ENCODE data around the gene ADCY3.
"Not testable (repeated sequence)": the region's sequence is repeated elsewhere in the genome, so short reads cannot be mapped to it uniquely, and the experiment has no call there.

Gene ADCY3

GRCh38 chr2:24842081-24843050, 77.7 kb downstream of the ADCY3 start:
- no peak for DNase-seq

GRCh38 chr2:24840962-24841945, 78.8 kb downstream of the ADCY3 start:
- DNase-seq: no peak

- DNase-seq: no peak
Measured at GRCh38 chr2:24840164-24840869, 79.7 kb downstream of the ADCY3 start.

- no peak for DNase-seq
Measured at GRCh38 chr2:24839729-24840128, 80.3 kb downstream of the ADCY3 start.

- no peak for DNase-seq
Measured at GRCh38 chr2:24838541-24838940, 81.5 kb downstream of the ADCY3 start.

DNA sequence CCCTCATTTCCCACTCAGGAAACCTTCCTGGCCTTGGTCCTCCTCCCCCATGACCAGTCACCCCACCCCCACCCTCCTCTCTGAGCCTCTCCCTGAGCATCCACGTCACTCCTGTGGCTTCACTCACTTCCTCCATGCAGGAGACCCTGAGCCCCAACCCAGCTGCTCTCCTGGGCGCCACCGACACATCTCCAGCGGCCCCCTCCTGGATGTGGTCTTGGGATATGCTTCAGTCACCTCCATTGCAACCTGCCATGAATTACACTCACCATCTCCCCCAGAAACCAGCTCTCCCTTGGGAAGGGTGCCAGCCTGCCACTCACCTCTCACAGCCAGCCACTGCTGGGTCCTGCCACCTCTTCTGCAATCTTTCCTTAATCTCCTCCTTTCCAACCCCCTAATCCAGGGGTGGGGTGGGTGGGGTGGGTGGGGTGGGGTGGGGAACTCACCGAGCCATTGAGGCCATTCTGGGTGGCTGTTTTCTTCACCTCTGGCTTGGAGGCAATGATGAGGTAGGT, 82.0 kb downstream of the ADCY3 start:
- DNase-seq: no peak

DNA sequence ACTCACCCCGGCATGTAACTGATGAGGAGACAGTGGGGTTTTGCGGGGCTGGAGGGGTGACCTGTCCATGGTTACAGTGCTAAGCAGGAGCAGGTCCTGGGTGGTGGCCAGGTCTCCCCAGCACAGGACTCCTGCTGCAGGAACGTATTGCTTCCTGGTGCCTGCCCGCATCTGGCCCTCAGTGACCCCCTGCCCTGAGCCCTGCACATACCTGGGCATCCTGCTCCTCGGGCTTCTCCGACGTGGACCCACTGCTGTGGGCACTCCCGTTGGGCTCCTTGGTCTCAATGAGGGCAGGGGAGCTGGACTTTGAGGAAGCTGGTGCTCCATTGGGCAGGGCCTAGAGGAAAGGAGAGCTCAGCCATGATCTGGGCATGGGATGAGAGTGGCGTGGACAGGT, 83.3 kb downstream of the ADCY3 start:
- DNase-seq: no peak

- no peak for DNase-seq
Measured at GRCh38 chr2:24836206-24836605, 83.8 kb downstream of the ADCY3 start.

- not testable (repeated sequence) for DNase-seq
Measured at GRCh38 chr2:24835411-24835810, 84.6 kb downstream of the ADCY3 start.

- no peak for DNase-seq
Measured at GRCh38 chr2:24834733-24835395, 85.2 kb downstream of the ADCY3 start.

GRCh38 chr2:24833821-24834732, 86.0 kb downstream of the ADCY3 start:
- DNase-seq: no peak

DNA sequence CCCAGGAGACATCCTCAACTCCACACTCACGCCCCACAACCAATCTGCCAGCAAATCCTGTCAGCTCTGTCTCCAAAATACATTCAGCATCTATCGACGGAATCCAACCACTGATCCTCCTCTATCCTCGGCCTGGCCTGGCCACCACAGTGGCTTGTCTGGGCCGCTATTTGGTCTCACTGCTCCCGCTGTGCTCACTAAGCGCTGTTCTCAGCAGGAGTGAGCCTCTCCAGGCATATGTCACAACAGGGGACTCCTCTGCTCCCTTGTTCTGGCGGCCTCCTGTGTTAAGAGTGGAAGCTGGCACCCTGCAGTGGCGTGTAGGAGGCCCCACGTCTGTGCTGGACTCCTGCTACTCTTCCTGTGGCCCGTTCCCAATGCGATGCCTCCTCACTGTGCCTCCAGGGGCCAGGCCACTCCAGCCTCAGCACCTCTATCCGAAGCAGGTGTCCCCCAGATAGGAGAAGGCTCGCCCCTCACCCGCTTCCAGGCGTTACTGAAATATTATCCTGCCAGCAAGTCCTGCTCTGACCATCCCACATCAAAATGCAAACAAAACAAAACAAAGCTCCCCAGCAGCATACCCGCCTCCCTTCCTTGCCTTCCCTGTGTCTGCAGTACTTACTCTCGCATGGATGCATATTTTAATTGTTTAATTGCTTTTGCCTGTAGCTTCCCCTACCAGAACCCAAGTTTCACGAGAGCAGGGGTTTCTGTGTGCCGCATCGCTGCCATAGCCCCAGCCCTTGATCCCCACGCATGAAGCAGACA, 86.9 kb downstream of the ADCY3 start:
- no peak for DNase-seq

GRCh38 chr2:24832521-24832920, 87.5 kb downstream of the ADCY3 start:
- DNase-seq: no peak

DNA sequence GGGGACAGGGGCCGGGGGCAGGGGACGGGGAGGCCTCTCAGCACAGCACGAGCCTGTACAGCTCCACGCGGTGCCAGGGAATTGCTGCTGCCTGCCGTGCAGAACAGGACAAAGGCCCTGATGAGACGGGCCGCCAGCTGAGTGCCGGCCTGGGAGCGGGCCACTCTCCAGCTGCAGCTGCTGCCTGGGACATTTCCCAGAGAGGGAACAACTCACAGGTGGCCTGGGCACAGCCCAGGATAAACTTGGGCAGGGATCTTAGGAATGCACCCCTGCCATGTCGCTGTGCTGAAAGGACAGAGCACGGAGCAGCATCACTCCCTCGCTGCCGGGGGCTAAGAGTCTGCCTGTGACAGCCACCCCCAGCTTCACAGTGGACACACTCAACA, 88.0 kb downstream of the ADCY3 start:
- no peak for DNase-seq

DNA sequence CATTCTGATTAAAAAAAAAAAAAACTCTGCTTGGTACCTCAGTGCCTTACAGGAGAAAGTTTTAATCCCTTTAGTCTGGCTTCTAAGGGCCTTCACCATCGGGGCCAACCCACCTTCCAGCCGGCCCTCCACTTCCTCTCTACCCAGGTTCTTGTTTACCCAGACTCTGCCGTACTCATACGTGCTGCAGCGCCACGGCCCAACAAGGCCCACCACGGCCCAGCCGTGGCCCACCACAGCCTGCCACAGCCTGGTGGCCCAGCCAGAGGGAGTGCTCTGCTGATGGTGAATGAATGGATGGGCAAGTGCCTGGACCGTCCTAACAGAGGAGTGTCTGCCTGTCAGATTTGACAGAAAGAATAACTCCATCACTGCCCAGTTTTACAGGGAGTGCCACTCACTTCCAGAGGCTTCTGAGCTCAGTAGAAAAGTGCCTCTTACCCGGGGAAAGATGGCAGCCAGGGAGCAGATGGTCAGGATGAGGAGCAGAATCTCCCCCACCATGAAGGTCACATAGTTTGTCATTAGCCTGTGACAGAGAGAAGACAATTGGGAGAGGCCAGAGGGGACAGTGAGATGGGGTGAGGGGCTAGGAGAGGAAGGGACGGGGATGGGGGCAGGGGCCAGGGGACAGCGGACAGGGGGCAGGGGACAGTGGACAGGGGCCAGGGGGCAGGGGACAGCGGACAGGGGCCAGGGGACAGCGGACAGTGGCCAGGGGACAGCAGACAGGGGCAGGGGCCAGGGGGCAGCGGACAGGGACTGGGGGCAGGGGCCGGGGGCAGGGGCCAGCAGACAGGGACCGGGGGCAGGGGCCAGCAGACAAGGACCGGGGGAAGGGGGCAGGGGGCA, 88.6 kb downstream of the ADCY3 start:
- no peak for DNase-seq

GRCh38 chr2:24830786-24831185, 89.3 kb downstream of the ADCY3 start:
- no peak for DNase-seq

- DNase-seq: no peak
Measured at GRCh38 chr2:24830351-24830750, 89.7 kb downstream of the ADCY3 start.

GRCh38 chr2:24828238-24828996, 91.6 kb downstream of the ADCY3 start:
- DNase-seq: no peak

Data from CD4-positive, alpha-beta T cell treated with Interleukin-10 for 1 hour (primary cell).